ENCODE results near the gene DENND1A.

Gene DENND1A

GRCh38 chr9:123490688-123491087, 439.2 kb downstream of the DENND1A start:
- ChIA-PET CTCF (interaction anchor here (1.5 to 2.2 kb wide), 2 partner anchors 10 to 550 kb away, joined by 3 to 10 read pairs; no protein-coding TSS in a partner anchor), POLR2A (no interaction called here)
- no peak for DNase-seq (ENCODE audit: extremely low spot score)
- no peak for TF ChIP-seq CTCF (IDR thresholded peaks at IDR 0.05; ENCODE audit: control extremely low read depth, extremely low read depth, low read depth, missing control alignments)

- no peak for TF ChIP-seq CTCF (IDR thresholded peaks at IDR 0.05; ENCODE audit: control extremely low read depth, extremely low read depth, low read depth, missing control alignments)
- no peak for DNase-seq (ENCODE audit: extremely low spot score)
- ChIA-PET CTCF (interaction anchor here (2.2 to 2.5 kb wide), 2 partner anchors 8 to 9 kb away, joined by 7 to 10 read pairs; no protein-coding TSS in a partner anchor), POLR2A (interaction anchor here (0.5 kb wide), 1 partner anchor 137 kb away, joined by 3 read pairs; no protein-coding TSS in a partner anchor)
Observed at GRCh38 chr9:123488722-123489321, 441.1 kb downstream of the DENND1A start.

GRCh38 chr9:123487944-123488548, 441.9 kb downstream of the DENND1A start:
- ChIA-PET CTCF (interaction anchor here (2.2 to 2.5 kb wide), 2 partner anchors 8 to 10 kb away, joined by 7 to 10 read pairs; no protein-coding TSS in a partner anchor), POLR2A (interaction anchor here (0.5 kb wide), 1 partner anchor 138 kb away, joined by 3 read pairs; no protein-coding TSS in a partner anchor)
- DNase-seq (ENCODE audit: extremely low spot score): no peak
- TF ChIP-seq CTCF (IDR thresholded peaks at IDR 0.05; ENCODE audit: control extremely low read depth, extremely low read depth, low read depth, missing control alignments): no peak

- no peak for DNase-seq (ENCODE audit: extremely low spot score)
- POLR2A ChIA-PET: no interaction called here
- TF ChIP-seq CTCF (IDR thresholded peaks at IDR 0.05; ENCODE audit: control extremely low read depth, extremely low read depth, low read depth, missing control alignments): no peak
- CTCF ChIA-PET: interaction anchor here (1.7 kb wide), 1 partner anchor 42 kb away, joined by 3 read pairs; no protein-coding TSS in a partner anchor
Observed at GRCh38 chr9:123486431-123486830, 443.5 kb downstream of the DENND1A start.

- DNase-seq (ENCODE audit: extremely low spot score): no peak
- POLR2A ChIA-PET: no interaction called here
- no peak for TF ChIP-seq CTCF (IDR thresholded peaks at IDR 0.05; ENCODE audit: control extremely low read depth, extremely low read depth, low read depth, missing control alignments)
- CTCF ChIA-PET: interaction anchor here (0.7 to 1.4 kb wide), 3 partner anchors 9 to 20 kb away, joined by 3 to 4 read pairs (median 3); no protein-coding TSS in a partner anchor
Observed at GRCh38 chr9:123485216-123485615, 444.7 kb downstream of the DENND1A start.

- no peak for TF ChIP-seq CTCF (IDR thresholded peaks at IDR 0.05; ENCODE audit: control extremely low read depth, extremely low read depth, low read depth, missing control alignments)
- POLR2A ChIA-PET: no interaction called here
- CTCF ChIA-PET: no interaction called here
- no peak for DNase-seq (ENCODE audit: extremely low spot score)
Observed at GRCh38 chr9:123484130-123484529, 445.8 kb downstream of the DENND1A start.

All from GM10248 (cell line).